GM12878 (cell line): ENCODE results near the gene ADK. TPM values are rescaled to one million over a fixed set of nuclear protein-coding genes. Genes with fewer than 3 reads are reported as not detected.
A peak's percentile ranks its signal among the peaks of the same experiment; 100 is the strongest.

Experiments used
- ATAC-seq: fragments of 200-7000 bp; cut with Tn5 transposase; 3 replicates; pipeline ENCODE4 v1.9.1; 2020; ENCODE audit warnings: mild to moderate bottlenecking, moderate library complexity
- BruUV-seq: library from RNA; stranded (reverse); fragments of 400-500 nt; replicated peaks from 2 replicates; lab custom pipeline; 2021; lab: Mats Ljungman, UMichigan
- CTCF ChIA-PET: fragments of 300-600 bp; sonication (Branson Sonifier 250); formaldehyde crosslinking; extraction: SDS; loops from one replicate; lab custom pipeline; 2021; ENCODE audit warnings: inconsistent platforms; lab: Yijun Ruan, JAX
- POLR2A ChIA-PET: fragments of 350-600 bp; formaldehyde crosslinking; extraction: SDS; loops from one replicate; lab custom pipeline; 2021; ENCODE audit warnings: inconsistent platforms; lab: Charles Lee
- RAD21 ChIA-PET: fragments of 300-600 bp; sonication (Branson Sonifier 250); formaldehyde crosslinking; loops from one replicate; lab custom pipeline; 2023; ENCODE audit warnings: antibody characterized with exemption; ENCODE audit not compliant: unreplicated experiment; lab: Charles Lee
- SMC1A ChIA-PET: fragments of 300-600 bp; sonication (Branson Sonifier 250); formaldehyde crosslinking; loops from one replicate; lab custom pipeline; 2023; ENCODE audit not compliant: unreplicated experiment, uncharacterized antibody; lab: Charles Lee
- DNase-seq: peaks from one replicate; pipeline ENCODE4 v3.0.0-alpha.2; 2011; ENCODE audit warnings: low read depth, low spot score
- FAIRE-seq: peaks from 3 replicates; lab custom pipeline; 2011; peaks lifted over from hg19 to GRCh38; lab: Jason Lieb, UNC
- H2AFZ ChIP-seq: 2 replicates; pipeline ENCODE4 v1.6.0; 2011; ENCODE audit warnings: low read depth, low read length, control low read depth; ENCODE audit not compliant: control insufficient read depth
- H3K27ac ChIP-seq: 2 replicates; pipeline ENCODE4 v1.5.1; 2011; ENCODE audit warnings: control low read depth; ENCODE audit not compliant: control insufficient read depth, insufficient read depth
- H3K27me3 ChIP-seq, 2 experiments: replicated peaks in 1 of 2; 2 replicates each; pipeline versions ENCODE4 v1.6.0 to v1.6.1; 2011; ENCODE audit warnings: low read length in 1 of 2; ENCODE audit not compliant: control insufficient read depth in 2 of 2, insufficient read depth in 2 of 2
- H3K36me3 ChIP-seq, 2 experiments: 2 replicates each; pipeline ENCODE4 v1.5.1; 2011; ENCODE audit warnings: low read length in 1 of 2; ENCODE audit not compliant: control insufficient read depth in 2 of 2, insufficient read depth in 2 of 2
- H3K4me1 ChIP-seq: 2 replicates; pipeline ENCODE4 v1.6.1; 2011; ENCODE audit warnings: mild to moderate bottlenecking, low read length, moderate library complexity, mixed read lengths; ENCODE audit not compliant: control insufficient read depth, insufficient read depth
- H3K4me2 ChIP-seq: 2 replicates; pipeline ENCODE4 v1.6.0; 2011; ENCODE audit warnings: control low read depth; ENCODE audit not compliant: control insufficient read depth, insufficient read depth
- H3K4me3 ChIP-seq: fragments of 200-600 bp; sonication (generic); 2 replicates; pipeline ENCODE4 v1.5.1; 2016
- H3K79me2 ChIP-seq: 2 replicates; pipeline ENCODE4 v1.6.0; 2011; ENCODE audit warnings: low read length; ENCODE audit not compliant: control insufficient read depth, insufficient read depth
- H3K9ac ChIP-seq: 2 replicates; pipeline ENCODE4 v1.8.0; 2011; ENCODE audit warnings: low read length, control low read depth, mixed read lengths; ENCODE audit not compliant: control insufficient read depth, insufficient read depth
- H3K9me3 ChIP-seq: replicated peaks from 3 replicates; pipeline ENCODE4 v1.5.1; 2011; ENCODE audit warnings: mild to moderate bottlenecking, low read length; ENCODE audit not compliant: control insufficient read depth, insufficient read depth
- H4K20me1 ChIP-seq: 2 replicates; pipeline ENCODE4 v1.6.0; 2011; ENCODE audit not compliant: control insufficient read depth, insufficient read depth
- ASH2L ChIP-seq: fragments of 300-600, 200-600 bp; sonication (generic); IDR thresholded peaks from 2 replicates; pipeline ENCODE4 v1.6.1; 2017; ENCODE audit warnings: low read depth, mild to moderate bottlenecking, borderline replicate concordance
- EP300 ChIP-seq, 2 experiments: fragments of 150-350 bp in 1 of 2; IDR thresholded peaks; 2 replicates each; pipeline ENCODE4 v1.6.1; 2011 to 2012; ENCODE audit warnings: low read depth in 2 of 2, low read length in 2 of 2, borderline replicate concordance in 1 of 2, improper control_type of control experiment in 1 of 2, inconsistent platforms in 1 of 2; ENCODE audit not compliant: control insufficient read depth in 1 of 2
- PAX5 ChIP-seq: IDR thresholded peaks from 2 replicates; pipeline ENCODE4 v1.6.1; 2011; ENCODE audit warnings: low read depth, low read length, borderline replicate concordance
- RB1 ChIP-seq: fragments of 450-650 bp; formaldehyde crosslinking; IDR thresholded peaks from 2 replicates; pipeline ENCODE4 v1.6.1; 2017; ENCODE audit warnings: mild to moderate bottlenecking, borderline replicate concordance
- WGBS: methylation state at CpG from one replicate; pipeline ENCODE4 v1.1.6; 2016; ENCODE audit warnings: low lambda C conversion rate; ENCODE audit not compliant: insufficient replicate concordance, insufficient coverage; ENCODE audit errors: missing lambda C conversion rate; 5-methylcytosine and 5-hydroxymethylcytosine counted together
- in situ Hi-C: fragments of 300-500 bp; cut with MboI; formaldehyde crosslinking; loops from 9 replicates; pipeline ENCODE4 v1.14.3; 2018; ENCODE audit warnings: mixed read lengths
- intact Hi-C: fragments of 100-400 bp; cut with micrococcal nuclease; formaldehyde crosslinking; loops from one replicate; pipeline ENCODE4 v1.14.2; 2022; ENCODE audit not compliant: unreplicated experiment
- polyA plus RNA-seq, 11 experiments: library from polyadenylated mRNA; depleted of rRNA in 4 of 11; unstranded in 6 of 11; stranded (reverse) in 5 of 11; fragments of >200 nt; fragmentation: Nextera tagmentation in 4 of 11; fragmentation: Illumina TruSeq in 1 of 11; extraction: Ambion mirVana in 4 of 11; extraction: Trizol in 1 of 11; gene quantifications; 1 replicate in 1 of 11; 2 replicates in 10 of 11; pipeline versions ENCODE4 v1.2.1 to v1.2.3, GENCODE V29; 2011 to 2016; ENCODE audit warnings: inconsistent platforms in 2 of 11, missing spikeins in 2 of 11, low read depth in 1 of 11
- total RNA-seq, 4 experiments: library from RNA; depleted of rRNA in 3 of 4; stranded (reverse); fragments of >200 nt in 3 of 4; fragmentation: Illumina TruSeq in 1 of 4; extraction: Trizol in 1 of 4; gene quantifications; 2 replicates each; pipeline versions ENCODE4 v1.2.1 to v1.2.3, GENCODE V29; 2013 to 2021

ADK gene
- total and polyA plus RNA-seq, 10 of the 15 experiments (the other 5 are each of a cell fraction or from before 2014, with no cell fraction given): 42.0 to 151 (median 81.6) TPM

DNA sequence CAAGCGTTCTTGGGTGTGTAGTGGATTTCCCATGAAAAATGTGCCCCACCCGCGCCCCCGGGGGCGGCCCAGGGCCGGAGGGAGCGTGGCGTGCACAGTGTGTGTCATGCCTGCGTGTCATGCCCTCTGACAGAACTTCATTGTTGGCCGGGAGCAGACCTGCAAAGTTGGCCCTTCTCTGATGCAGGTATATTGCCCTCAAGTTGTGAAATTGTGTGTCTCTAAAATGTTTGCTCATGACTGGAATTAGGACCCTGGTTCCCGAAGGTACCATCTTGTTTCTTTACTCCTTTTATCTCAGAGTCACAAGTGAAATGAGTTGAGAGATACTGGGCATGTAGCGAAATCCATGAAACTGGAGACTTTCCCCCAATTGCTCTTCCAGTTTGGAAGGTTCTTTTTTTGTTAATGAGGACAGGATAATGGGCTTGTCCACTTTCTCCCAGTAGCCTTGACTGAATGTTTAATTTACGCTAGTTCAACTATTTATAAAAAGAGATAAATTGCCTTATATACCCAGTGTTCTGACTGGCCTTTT is 26.2 kb downstream of the ADK start:
- ChIA-PET RAD21 (interaction anchor here (1.3 to 2.0 kb wide), 5 partner anchors 10 to 30 kb away, joined by 3 to 9 read pairs (median 7); no protein-coding TSS in a partner anchor), CTCF (interaction anchor here (0.6 to 1.4 kb wide), 5 partner anchors 10 to 1057 kb away, joined by 3 read pairs; no protein-coding TSS in a partner anchor), POLR2A (interaction anchor here (0.6 to 3.8 kb wide), 5 partner anchors 10 to 53 kb away, joined by 4 to 40 read pairs (median 12); partner anchors contain the start of genes ADK and AP3M1), SMC1A (interaction anchor here (1.4 to 3.6 kb wide), 9 partner anchors 8 to 58 kb away, joined by 3 to 35 read pairs (median 9); partner anchors contain the start of genes ADK and AP3M1)
- intact Hi-C loops: no loop called here
- Histone ChIP-seq H3K79me2 (peaks cover 59% of the 10 kb centered on the region), H3K36me3 (no peaks in the 10 kb centered on the region), H3K4me2 (peak overlapping the region; percentile 23), H3K4me3 (peak overlapping the region; percentile 88), H3K9me3 (no peaks in the 10 kb centered on the region), H2AFZ (peak overlapping the region; percentile 97), H3K27me3 (no peaks in the 10 kb centered on the region), H3K27ac (peak overlapping the region; percentile 74), H4K20me1 (no peaks in the 10 kb centered on the region), H3K9ac (peak overlapping the region; percentile 87)
- ATAC-seq: peak; percentile 44
- WGBS: under 1% methylated on average over 13 of the region's 13 CpGs
- no peak for FAIRE-seq
- DNase-seq: no peak
- no TSS peak for BruUV-seq
- no peak for TF ChIP-seq PAX5
- TF ChIP-seq RB1: no peak
- no peak for TF ChIP-seq ASH2L
- 0 out of 4 replicates have a peak, but pooled peaks of 1 of the 2 experiments have one; percentile 8 for TF ChIP-seq EP300 (IDR thresholded peaks at IDR 0.05; ENCODE audit: borderline replicate concordance in 1 of 2, control insufficient read depth in 1 of 2, low read depth in 2 of 2, low read length in 2 of 2)
- TF ChIP-seq, all 136 proteins: peak for 1
- in situ Hi-C loops: no loop called here
- peaks cover 26% of the 10 kb centered on the region for H3K4me1 ChIP-seq
